ENCODE results near the gene BTBD2. TPM values are rescaled to one million over a fixed set of nuclear protein-coding genes. Genes with fewer than 3 reads are reported as not detected.

Gene BTBD2
- total and polyA plus RNA-seq, 10 of the 15 experiments (the other 5 are each of a cell fraction or from before 2014, with no cell fraction given), result 0.13 to 66.2 (median 10.4) TPM

DNA sequence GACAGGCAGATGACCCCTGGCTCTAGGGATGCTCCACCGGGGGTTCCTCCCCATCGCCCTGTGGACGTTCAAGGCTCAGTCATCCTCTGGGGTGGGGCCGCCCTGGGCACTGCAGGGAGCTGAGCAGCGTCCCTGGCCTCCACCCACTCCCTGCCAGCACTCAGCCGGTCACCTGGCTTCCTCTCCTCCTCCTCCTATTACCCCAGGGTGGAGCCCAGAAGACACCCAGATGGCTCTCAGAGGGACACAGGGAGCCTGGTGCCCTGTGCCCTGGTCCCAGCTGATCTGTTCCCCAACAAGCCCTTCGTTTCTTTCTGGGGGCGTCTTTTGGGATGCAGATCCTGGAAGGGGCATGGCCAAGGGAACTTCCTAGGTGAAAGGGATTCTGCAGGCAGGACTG lies 39.2 kb upstream of the BTBD2 start:
- Histone ChIP-seq H2AFZ (ENCODE audit: control insufficient read depth, low read depth, low read length) (peak overlapping the region; percentile 53), H3K4me2 (ENCODE audit: control insufficient read depth, insufficient read depth) (peak overlapping the region; percentile 85), H3K79me2 (ENCODE audit: control insufficient read depth, insufficient read depth, low read length) (peaks cover 24% of the 10 kb centered on the region), H3K4me3 (no peak overlapping the region), H3K9ac (ENCODE audit: control insufficient read depth, insufficient read depth, low read length) (peak overlapping the region; percentile 56), H3K4me1 (ENCODE audit: control insufficient read depth, insufficient read depth, low read length) (peaks cover 50% of the 10 kb centered on the region), H3K36me3 (ENCODE audit: control insufficient read depth in 2 of 2, insufficient read depth in 2 of 2, low read length in 1 of 2) (no peaks in the 10 kb centered on the region), H3K27me3 (replicated peaks in 1 of 2; ENCODE audit: control insufficient read depth in 2 of 2, insufficient read depth in 2 of 2, low read length in 1 of 2) (no peaks in the 10 kb centered on the region), H3K9me3 (replicated peaks; ENCODE audit: control insufficient read depth, insufficient read depth, low read length) (no peaks in the 10 kb centered on the region), H4K20me1 (ENCODE audit: control insufficient read depth, insufficient read depth) (peaks cover 2% of the 10 kb centered on the region), H3K27ac (ENCODE audit: control insufficient read depth, insufficient read depth) (peak overlapping the region; percentile 80)
- no peak for FAIRE-seq
- POLR2A ChIA-PET, result interaction anchor here (0.7 to 6.0 kb wide), 8 partner anchors 13 to 490 kb away, joined by 3 to 110 read pairs (median 6); partner anchors contain the start of gene MOB3A
- in situ Hi-C loops (cut with MboI) (no loop called here), intact Hi-C loops (cut with micrococcal nuclease; ENCODE audit: unreplicated experiment) (loop anchor here (1.0 to 5.0 kb wide), 2 partner anchors 36 to 157 kb away; no protein-coding TSS in a partner anchor)
- CTCF ChIA-PET, result interaction anchor here (0.8 to 1.3 kb wide), 2 partner anchors 14 to 97 kb away, joined by 3 to 4 read pairs; no protein-coding TSS in a partner anchor
- WGBS (ENCODE audit: insufficient coverage, insufficient replicate concordance, low lambda C conversion rate, missing lambda C conversion rate), result under 1% methylated on average over 8 of the region's 8 CpGs
- BruUV-seq (replicated peaks), result no TSS peak
- no peak for DNase-seq (ENCODE audit: low read depth, low spot score)
- RAD21 ChIA-PET (ENCODE audit: unreplicated experiment), result interaction anchor here (0.7 to 1.3 kb wide), 5 partner anchors 12 to 157 kb away, joined by 3 to 7 read pairs (median 4); no protein-coding TSS in a partner anchor
- peak; percentile 11 for ATAC-seq
- SMC1A ChIA-PET (ENCODE audit: uncharacterized antibody, unreplicated experiment), result interaction anchor here (0.8 to 1.8 kb wide), 4 partner anchors 9 to 35 kb away, joined by 3 to 5 read pairs (median 3); no protein-coding TSS in a partner anchor
- TF ChIP-seq, protein P1, sequence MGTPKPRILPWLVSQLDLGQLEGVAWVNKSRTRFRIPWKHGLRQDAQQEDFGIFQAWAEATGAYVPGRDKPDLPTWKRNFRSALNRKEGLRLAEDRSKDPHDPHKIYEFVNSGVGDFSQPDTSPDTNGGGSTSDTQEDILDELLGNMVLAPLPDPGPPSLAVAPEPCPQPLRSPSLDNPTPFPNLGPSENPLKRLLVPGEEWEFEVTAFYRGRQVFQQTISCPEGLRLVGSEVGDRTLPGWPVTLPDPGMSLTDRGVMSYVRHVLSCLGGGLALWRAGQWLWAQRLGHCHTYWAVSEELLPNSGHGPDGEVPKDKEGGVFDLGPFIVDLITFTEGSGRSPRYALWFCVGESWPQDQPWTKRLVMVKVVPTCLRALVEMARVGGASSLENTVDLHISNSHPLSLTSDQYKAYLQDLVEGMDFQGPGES (IDR thresholded peaks at IDR 0.05), result no peak
- TF ChIP-seq TCF3 (IDR thresholded peaks at IDR 0.05; ENCODE audit: borderline replicate concordance, insufficient read depth, low read depth, low read length) (no peak), IRF4 (IDR thresholded peaks at IDR 0.05; ENCODE audit: low read depth, low read length) (no peak), HSF1 (IDR thresholded peaks at IDR 0.05; ENCODE audit: low read depth, low read length) (no peak), ZNF592 (IDR thresholded peaks at IDR 0.05) (no peak), BACH1 (IDR thresholded peaks at IDR 0.05; ENCODE audit: borderline replicate concordance) (peak; percentile 56; the same call in 1 of the 2 replicates), IKZF1 (conservative IDR thresholded peaks at IDR 0.05) (no peak), ATF2 (IDR thresholded peaks at IDR 0.05; ENCODE audit: low read length) (no peak), NR2F1 (conservative IDR thresholded peaks at IDR 0.05) (no peak), ZBTB33 (IDR thresholded peaks at IDR 0.05) (no peak), POLR2A (IDR thresholded peaks at IDR 0.05; ENCODE audit: low read depth, low read length) (no peak), EED (IDR thresholded peaks at IDR 0.05; ENCODE audit: low read depth) (peak; percentile 14; the same call in 1 of the 2 replicates), EGR1 (IDR thresholded peaks at IDR 0.05; ENCODE audit: borderline replicate concordance in 1 of 2, low read depth in 2 of 2, low read length in 2 of 2) (peak in 1 of 2 experiments; percentile 64; a peak in 1 of 3 replicates)
